Duodenal mucosa (tissue), 2 donors: ENCODE data around the gene NT5E.

ENCODE experiments used
- H3K27ac ChIP-seq: one replicate; pipeline ENCODE4 v1.7.0; 2013; ENCODE audit warnings: low read depth, low read length
- H3K27me3 ChIP-seq, 2 donors: one replicate each; pipeline ENCODE4 v1.7.0; 2013; ENCODE audit warnings: low read length in 2 of 2, control low read depth in 1 of 2; ENCODE audit not compliant: insufficient read depth in 2 of 2, control insufficient read depth in 1 of 2
- H3K36me3 ChIP-seq, 2 donors: one replicate each; pipeline ENCODE4 v1.7.0; 2013; ENCODE audit warnings: low read length in 2 of 2, control low read depth in 1 of 2; ENCODE audit not compliant: insufficient read depth in 2 of 2, control insufficient read depth in 1 of 2
- H3K4me1 ChIP-seq, 2 donors: one replicate each; pipeline ENCODE4 v1.7.0; 2013; ENCODE audit warnings: low read length in 2 of 2, control low read depth in 1 of 2; ENCODE audit not compliant: insufficient read depth in 2 of 2, control insufficient read depth in 1 of 2
- H3K4me3 ChIP-seq, 2 donors: one replicate each; pipeline ENCODE4 v1.7.0; 2013; ENCODE audit warnings: low read length in 2 of 2, low read depth in 1 of 2
- H3K9ac ChIP-seq, 2 donors: one replicate each; pipeline ENCODE4 v1.7.0; 2013; ENCODE audit warnings: low read length in 2 of 2, low read depth in 1 of 2
- H3K9me3 ChIP-seq, 2 donors: one replicate each; pipeline ENCODE4 v1.7.0; 2013; ENCODE audit warnings: low read length in 2 of 2, control low read depth in 1 of 2; ENCODE audit not compliant: control insufficient read depth in 1 of 2

Gene NT5E

GRCh38 chr6:85405853-85406198, 44.1 kb upstream of the NT5E start:
- Histone ChIP-seq H3K9me3 (no peaks in the 10 kb centered on the region), H3K9ac (no peak overlapping the region), H3K36me3 (no peaks in the 10 kb centered on the region), H3K4me3 (peak overlapping the region; percentile 5 to 9), H3K4me1 (peaks cover 34 to 53% of the 10 kb centered on the region in 2 donors), H3K27me3 (no peaks in the 10 kb centered on the region), H3K27ac (no peak overlapping the region)

GRCh38 chr6:85406641-85407075, 43.2 kb upstream of the NT5E start:
- H3K4me1 ChIP-seq = peaks cover 28 to 44% of the 10 kb centered on the region in 2 donors
- H3K27ac ChIP-seq = no peak overlapping the region
- no peak overlapping the region for H3K4me3 ChIP-seq
- H3K9ac ChIP-seq = no peak overlapping the region
- H3K9me3 ChIP-seq = no peaks in the 10 kb centered on the region
- no peaks in the 10 kb centered on the region for H3K27me3 ChIP-seq
- no peaks in the 10 kb centered on the region for H3K36me3 ChIP-seq

- Histone ChIP-seq H3K27ac (no peak overlapping the region), H3K9ac (no peak overlapping the region), H3K9me3 (no peaks in the 10 kb centered on the region), H3K27me3 (no peaks in the 10 kb centered on the region), H3K36me3 (no peaks in the 10 kb centered on the region), H3K4me3 (no peak overlapping the region), H3K4me1 (peaks cover 26 to 31% of the 10 kb centered on the region in 2 donors)
Observed at GRCh38 chr6:85408039-85408438, 41.8 kb upstream of the NT5E start.

GRCh38 chr6:85412911-85413430, 36.9 kb upstream of the NT5E start:
- H3K4me1 ChIP-seq = no peaks in the 10 kb centered on the region
- no peak overlapping the region for H3K9ac ChIP-seq
- H3K27ac ChIP-seq = no peak overlapping the region
- no peak overlapping the region for H3K4me3 ChIP-seq
- H3K27me3 ChIP-seq = no peaks in the 10 kb centered on the region
- no peaks in the 10 kb centered on the region for H3K9me3 ChIP-seq
- H3K36me3 ChIP-seq = no peaks in the 10 kb centered on the region

- H3K27me3 ChIP-seq = no peaks in the 10 kb centered on the region
- H3K4me1 ChIP-seq = no peaks in the 10 kb centered on the region
- H3K36me3 ChIP-seq = no peaks in the 10 kb centered on the region
- H3K27ac ChIP-seq = no peak overlapping the region
- no peaks in the 10 kb centered on the region for H3K9me3 ChIP-seq
- H3K4me3 ChIP-seq = no peak overlapping the region
- H3K9ac ChIP-seq = no peak overlapping the region
Observed at GRCh38 chr6:85416049-85416448, 33.8 kb upstream of the NT5E start.

- no peaks in the 10 kb centered on the region for H3K36me3 ChIP-seq
Observed at GRCh38 chr6:85416766-85417165, 33.1 kb upstream of the NT5E start.

GRCh38 chr6:85417336-85417735, 32.5 kb upstream of the NT5E start:
- H3K36me3 ChIP-seq = no peaks in the 10 kb centered on the region
- no peak overlapping the region for H3K27ac ChIP-seq
- H3K4me1 ChIP-seq = no peaks in the 10 kb centered on the region
- H3K9me3 ChIP-seq = no peaks in the 10 kb centered on the region
- H3K4me3 ChIP-seq = no peak overlapping the region
- no peak overlapping the region for H3K9ac ChIP-seq
- H3K27me3 ChIP-seq = no peaks in the 10 kb centered on the region

More at GRCh38 chr6:85416766-85417165, 33.1 kb upstream of the NT5E start:
- Histone ChIP-seq H3K9ac (no peak overlapping the region), H3K9me3 (no peaks in the 10 kb centered on the region), H3K27ac (no peak overlapping the region), H3K4me1 (no peaks in the 10 kb centered on the region), H3K4me3 (no peak overlapping the region), H3K27me3 (no peaks in the 10 kb centered on the region)

GRCh38 chr6:85418059-85418458, 31.8 kb upstream of the NT5E start:
- no peaks in the 10 kb centered on the region for H3K9me3 ChIP-seq
- H3K36me3 ChIP-seq = no peaks in the 10 kb centered on the region
- no peak overlapping the region for H3K9ac ChIP-seq
- H3K4me3 ChIP-seq = no peak overlapping the region
- no peak overlapping the region for H3K27ac ChIP-seq
- H3K27me3 ChIP-seq = no peaks in the 10 kb centered on the region
- H3K4me1 ChIP-seq = no peaks in the 10 kb centered on the region

- Histone ChIP-seq H3K9ac (no peak overlapping the region), H3K36me3 (no peaks in the 10 kb centered on the region), H3K4me1 (no peaks in the 10 kb centered on the region), H3K9me3 (no peaks in the 10 kb centered on the region), H3K4me3 (no peak overlapping the region), H3K27ac (no peak overlapping the region), H3K27me3 (no peaks in the 10 kb centered on the region)
Observed at GRCh38 chr6:85419046-85419759, 30.7 kb upstream of the NT5E start.

GRCh38 chr6:85420551-85420950, 29.3 kb upstream of the NT5E start:
- Histone ChIP-seq H3K27me3 (no peaks in the 10 kb centered on the region), H3K9me3 (peaks cover 0 to under 1% of the 10 kb centered on the region in 2 donors), H3K27ac (no peak overlapping the region), H3K4me1 (no peaks in the 10 kb centered on the region), H3K9ac (no peak overlapping the region), H3K36me3 (no peaks in the 10 kb centered on the region), H3K4me3 (no peak overlapping the region)
